HG03196 (cell line): ENCODE results near the gene DOCK4.
A peak's percentile ranks its signal among the peaks of the same experiment; 100 is the strongest.

Experiments used
- ATAC-seq: cut with Tn5 transposase; IDR thresholded peaks from one replicate; pipeline ENCODE4 v1.9.1; 2021; ENCODE audit not compliant: unreplicated experiment

Gene DOCK4

GRCh38 chr7:111787099-111787498 is 419.1 kb downstream of the DOCK4 start:
- no peak for ATAC-seq

GRCh38 chr7:111785076-111785475 is 421.1 kb downstream of the DOCK4 start:
- ATAC-seq, result no peak

GRCh38 chr7:111784296-111784695 is 421.9 kb downstream of the DOCK4 start:
- ATAC-seq, result no peak

GRCh38 chr7:111783854-111784253 is 422.3 kb downstream of the DOCK4 start:
- ATAC-seq, result no peak

GRCh38 chr7:111780527-111780926 is 425.7 kb downstream of the DOCK4 start:
- no peak for ATAC-seq

DNA sequence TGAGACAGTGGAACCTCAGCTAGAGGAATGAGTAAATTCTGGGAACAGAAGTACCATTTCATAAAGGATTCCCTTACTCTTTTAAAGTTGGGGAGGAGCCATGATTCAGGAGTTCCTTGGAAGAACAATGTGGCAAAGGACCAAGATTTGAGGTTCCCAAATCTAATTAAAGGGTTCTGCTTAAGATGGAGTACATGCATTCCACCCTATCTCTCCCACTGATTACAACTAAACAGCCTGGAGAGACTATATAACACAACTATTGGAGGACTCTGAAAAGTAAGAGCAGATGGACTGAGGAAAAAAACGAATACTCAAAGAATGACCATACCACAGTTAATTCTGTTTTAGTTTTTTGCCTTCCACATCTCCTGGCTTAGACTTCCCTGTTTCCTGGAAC is 431.0 kb downstream of the DOCK4 start:
- no peak for ATAC-seq

- ATAC-seq, result no peak
These were observed 433.5 kb downstream of the DOCK4 start for GRCh38 chr7:111772716-111773115.

DNA sequence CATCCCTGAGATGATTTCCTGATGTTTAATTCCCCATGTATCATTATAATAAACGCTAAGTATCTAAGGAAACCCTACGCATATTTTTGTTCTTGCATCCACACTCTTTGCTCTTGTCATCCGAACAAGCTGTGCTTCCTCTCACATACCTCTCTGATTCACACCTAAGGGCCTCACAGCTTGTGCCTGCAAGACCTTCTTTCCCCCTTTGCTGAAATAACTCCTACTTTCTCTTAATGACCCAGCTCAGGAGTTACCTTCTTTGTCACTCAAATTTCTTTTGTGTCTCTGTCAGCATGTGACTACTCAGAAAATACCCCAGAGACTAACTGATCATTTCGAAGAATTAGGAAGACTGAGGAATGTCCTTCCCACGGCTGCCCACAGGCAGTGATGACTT is 434.6 kb downstream of the DOCK4 start:
- no peak for ATAC-seq

DNA sequence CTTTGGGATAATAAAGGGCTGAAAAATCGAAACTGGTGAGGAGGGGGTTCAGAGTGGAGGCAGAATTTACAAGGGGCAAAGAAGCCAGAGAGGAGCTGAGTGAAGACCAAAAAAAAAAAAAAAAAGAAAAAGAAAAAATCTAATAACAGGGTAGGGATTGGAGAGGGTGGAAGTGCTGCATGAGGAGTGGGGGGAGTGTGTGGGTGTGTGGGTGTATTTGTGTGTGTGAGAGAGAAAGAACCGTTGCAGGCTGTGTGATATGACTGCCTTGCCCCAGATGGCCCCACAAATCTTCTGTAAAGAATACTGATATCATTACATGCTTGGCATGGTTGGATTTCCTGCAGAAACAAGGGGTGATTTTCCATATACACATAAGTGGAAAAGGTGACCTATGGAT is 436.1 kb downstream of the DOCK4 start:
- no peak for ATAC-seq

DNA sequence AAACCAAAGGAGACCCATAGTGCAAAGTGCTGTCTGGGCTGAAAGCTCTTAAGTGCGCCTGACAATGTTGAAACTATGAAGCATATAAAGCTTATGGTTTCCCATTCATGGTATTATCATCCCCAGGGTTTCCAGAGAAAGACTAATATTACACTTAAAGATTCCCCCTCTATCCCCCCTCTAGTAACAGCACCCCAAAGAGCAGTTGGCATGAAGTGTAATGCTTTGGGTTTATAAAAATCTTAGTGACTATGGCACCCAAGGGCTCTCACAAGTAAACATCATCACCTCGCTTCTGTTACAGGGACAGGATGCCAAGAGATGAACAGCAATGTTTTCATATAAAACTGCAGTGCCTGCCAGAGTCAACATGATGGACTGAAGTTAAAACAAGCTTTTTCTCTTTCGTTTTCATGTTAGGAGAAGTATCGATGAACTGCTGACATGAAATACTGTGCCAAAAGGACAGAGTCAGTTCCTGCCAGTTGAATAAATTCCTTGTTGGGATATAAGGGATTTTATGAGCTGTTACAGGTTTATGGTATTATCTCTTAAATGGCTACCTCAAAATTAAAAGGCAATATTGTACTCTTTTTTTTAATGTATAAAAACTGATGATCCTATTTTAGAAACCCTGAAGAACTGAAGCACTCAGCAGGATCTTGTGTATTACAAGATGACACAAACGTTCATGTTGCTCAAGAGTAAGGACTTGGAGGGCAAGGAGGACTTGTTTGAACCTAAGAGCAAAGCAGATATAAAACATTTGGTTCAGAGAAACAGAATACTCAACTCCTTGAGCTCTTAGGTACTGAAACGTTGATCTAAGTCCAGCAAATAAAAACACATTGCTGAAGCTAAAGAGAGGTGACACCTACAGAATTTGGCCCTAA is 440.2 kb downstream of the DOCK4 start:
- ATAC-seq, result no peak

- no peak for ATAC-seq
These were observed 442.9 kb downstream of the DOCK4 start for GRCh38 chr7:111763221-111763801.

- no peak for ATAC-seq
These were observed 443.4 kb downstream of the DOCK4 start for GRCh38 chr7:111762799-111763198.

DNA sequence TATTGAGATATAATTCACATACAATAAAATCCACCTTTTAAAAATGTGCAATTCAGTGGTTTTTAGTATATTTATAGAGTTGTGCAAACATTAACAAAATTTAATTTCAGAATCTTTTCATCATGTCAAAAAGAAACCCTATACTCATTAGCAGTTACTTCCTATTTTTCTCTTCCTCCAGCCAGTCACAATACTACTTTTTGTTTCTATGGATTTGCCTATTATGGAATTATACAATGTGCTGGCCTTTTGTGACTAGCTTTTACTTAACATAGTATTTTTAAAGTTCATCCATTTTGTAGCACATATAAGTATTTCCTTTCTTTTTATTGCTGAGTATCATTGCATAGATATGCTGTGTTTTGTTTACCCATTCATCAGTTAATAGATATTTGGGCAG is 444.0 kb downstream of the DOCK4 start:
- no peak for ATAC-seq

GRCh38 chr7:111760043-111760442 is 446.2 kb downstream of the DOCK4 start:
- no peak for ATAC-seq

GRCh38 chr7:111758332-111758731 is 447.9 kb downstream of the DOCK4 start:
- no peak for ATAC-seq

- no peak for ATAC-seq
These were observed 449.5 kb downstream of the DOCK4 start for GRCh38 chr7:111756687-111757178.

DNA sequence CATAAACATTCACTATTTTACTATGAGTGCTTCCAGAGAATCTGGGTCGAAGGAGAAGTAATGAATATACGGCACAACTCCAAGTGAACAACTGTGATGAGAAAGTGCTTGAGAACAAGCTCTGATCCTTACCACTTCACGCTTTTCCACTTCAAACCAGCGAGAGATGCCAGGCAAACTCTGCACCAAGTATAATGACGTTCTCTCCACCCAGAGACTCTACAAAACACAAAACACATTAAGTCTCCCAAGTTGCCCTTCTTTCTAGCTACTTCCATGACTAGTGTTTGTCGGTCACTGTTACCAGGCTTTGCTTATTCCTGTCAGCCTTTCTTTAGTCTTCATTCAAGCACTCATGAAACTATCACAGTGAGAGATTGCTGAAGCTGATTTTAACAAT is 450.8 kb downstream of the DOCK4 start:
- ATAC-seq, result no peak

- ATAC-seq, result no peak
These were observed 452.2 kb downstream of the DOCK4 start for GRCh38 chr7:111753968-111754367.

- peak; percentile 95 for ATAC-seq
These were observed 454.1 kb downstream of the DOCK4 start for GRCh38 chr7:111752022-111752582.

GRCh38 chr7:111750878-111751277 is 455.3 kb downstream of the DOCK4 start:
- ATAC-seq, result no peak

DNA sequence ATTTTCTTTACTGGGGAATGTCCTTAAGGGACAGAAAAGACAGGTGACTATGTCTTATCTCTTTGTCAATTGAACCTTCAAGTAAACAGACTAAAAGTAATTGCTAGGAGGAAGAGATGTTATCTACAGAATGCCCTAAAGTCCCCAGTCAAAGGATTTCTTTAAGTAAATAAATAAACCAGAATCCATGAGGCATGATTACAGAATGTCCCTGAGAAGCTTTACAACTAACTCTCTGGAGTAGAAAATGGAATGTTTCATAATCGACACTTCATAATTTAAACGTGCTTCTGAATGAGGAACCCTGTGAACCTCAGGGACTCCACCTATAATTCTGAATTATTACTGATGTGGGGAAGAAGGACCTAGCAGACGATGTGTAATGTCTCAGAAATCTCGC is 456.0 kb downstream of the DOCK4 start:
- no peak for ATAC-seq

- no peak for ATAC-seq
These were observed 456.6 kb downstream of the DOCK4 start for GRCh38 chr7:111749625-111750024.
